HepG2 (cell line): ENCODE results near the gene VPS9D1. TPM values are rescaled to one million over a fixed set of nuclear protein-coding genes. Genes with fewer than 3 reads are reported as not detected.

Experiments
- ATAC-seq: fragments of 200-7000 bp; cut with Tn5 transposase; 3 replicates; pipeline ENCODE4 v1.9.1; 2020; ENCODE audit warnings: mild to moderate bottlenecking, moderate library complexity
- BruUV-seq: library from RNA; stranded (reverse); fragments of 400-500 nt; replicated peaks from 2 replicates; lab custom pipeline; 2021; lab: Mats Ljungman, UMichigan
- CTCF ChIA-PET: fragments of 300-600 bp; formaldehyde crosslinking; extraction: SDS; loops from one replicate; lab custom pipeline; 2021; ENCODE audit warnings: low total read pairs, inconsistent platforms, low intra/inter-chr PET ratio; lab: Yijun Ruan, JAX
- POLR2A ChIA-PET: fragments of 350-600 bp; sonication (Branson Sonifier 250); formaldehyde crosslinking; loops from one replicate; lab custom pipeline; 2020; ENCODE audit warnings: antibody characterized with exemption, inconsistent platforms; lab: Yijun Ruan, JAX
- DNase-seq: peaks from one replicate; pipeline ENCODE4 v3.0.0-alpha.2; 2015; ENCODE audit warnings: low spot score
- FAIRE-seq: peaks from 3 replicates; lab custom pipeline; 2011; peaks lifted over from hg19 to GRCh38; lab: Jason Lieb, UNC
- H2AFZ ChIP-seq: one replicate; pipeline ENCODE4 v1.6.1; 2011; ENCODE audit warnings: low read length, inconsistent platforms
- H3K27ac ChIP-seq: fragments of 300-600 bp; 3 replicates; pipeline ENCODE4 v1.8.0; 2011; ENCODE audit warnings: mixed run types, mild to moderate bottlenecking, mixed read lengths, low read length, inconsistent platforms; ENCODE audit not compliant: insufficient read depth; ENCODE audit errors: extremely low read length
- H3K27me3 ChIP-seq, 2 experiments: fragments of 200-600 bp in 1 of 2; 2 replicates in 1 of 2; 3 replicates in 1 of 2; pipeline versions ENCODE4 v1.6.0 to v1.8.0; 2011; ENCODE audit warnings: low read length in 2 of 2, mild to moderate bottlenecking in 2 of 2, moderate library complexity in 2 of 2, inconsistent platforms in 1 of 2; ENCODE audit not compliant: insufficient read depth in 2 of 2, control insufficient read depth in 1 of 2
- H3K36me3 ChIP-seq, 2 experiments: fragments of 200-600 bp in 1 of 2; replicated peaks in 1 of 2; 2 replicates in 1 of 2; 3 replicates in 1 of 2; pipeline versions ENCODE4 v1.5.1 to v1.8.0; 2011; ENCODE audit warnings: low read length in 2 of 2, inconsistent platforms in 1 of 2; ENCODE audit not compliant: insufficient read depth in 2 of 2, control insufficient read depth in 1 of 2
- H3K4me1 ChIP-seq: 2 replicates; pipeline ENCODE4 v1.5.1; 2012; ENCODE audit warnings: low read length, inconsistent platforms; ENCODE audit not compliant: insufficient read depth
- H3K4me2 ChIP-seq: 2 replicates; pipeline ENCODE4 v1.6.0; 2011; ENCODE audit warnings: low read depth, low read length, inconsistent platforms
- H3K4me3 ChIP-seq, 3 experiments: fragments of 200-600 bp in 1 of 3; sonication (generic), shearing (Covaris generic) in 1 of 3; replicated peaks in 1 of 3; 2 replicates each; pipeline ENCODE4 v1.5.1; 2011 to 2016; ENCODE audit warnings: low read length in 3 of 3, inconsistent platforms in 2 of 3, low read depth in 2 of 3, mild to moderate bottlenecking in 2 of 3, control low read depth in 1 of 3, mixed read lengths in 1 of 3; ENCODE audit not compliant: insufficient read depth in 1 of 3
- H3K79me2 ChIP-seq: one replicate; pipeline ENCODE4 v1.6.1; 2011; ENCODE audit warnings: low read length, inconsistent platforms; ENCODE audit not compliant: insufficient read depth
- H3K9ac ChIP-seq: 2 replicates; pipeline ENCODE4 v1.6.0; 2011; ENCODE audit warnings: mild to moderate bottlenecking, low read depth, low read length, inconsistent platforms; ENCODE audit not compliant: insufficient read depth
- H3K9me3 ChIP-seq: 2 replicates; pipeline ENCODE4 v1.5.1; 2012; ENCODE audit warnings: mild to moderate bottlenecking, low read length
- H4K20me1 ChIP-seq: 2 replicates; pipeline ENCODE4 v1.6.0; 2011; ENCODE audit warnings: inconsistent platforms, mild to moderate bottlenecking, low read length, moderate library complexity; ENCODE audit not compliant: insufficient read depth
- AGO2 ChIP-seq: fragments of 200-400 bp; formaldehyde crosslinking; optimal IDR thresholded peaks from 2 replicates; pipeline ENCODE3; 2017; ENCODE audit warnings: mild to moderate bottlenecking, low read depth, low read length, moderate library complexity
- ARID2 ChIP-seq: sonication (generic); formaldehyde crosslinking; IDR thresholded peaks from 2 replicates; pipeline ENCODE4 v1.8.1; 2022; ENCODE audit warnings: mild to moderate bottlenecking, missing genetic modification reagents, borderline replicate concordance
- HOXD1 ChIP-seq: sonication (generic); formaldehyde crosslinking; IDR thresholded peaks from 2 replicates; pipeline ENCODE4 v1.5.0; 2020; ENCODE audit warnings: missing genetic modification reagents
- KDM5A ChIP-seq: fragments of 200-600 bp; sonication (generic); IDR thresholded peaks from 2 replicates; pipeline ENCODE4 v1.7.0; 2018; ENCODE audit warnings: antibody characterized with exemption, mild to moderate bottlenecking, low read length, borderline replicate concordance
- NFE2L2 ChIP-seq: fragments of 150-350 bp; IDR thresholded peaks from 2 replicates; pipeline ENCODE4 v1.6.1; 2014; ENCODE audit warnings: low read length
- REL ChIP-seq: sonication (generic); formaldehyde crosslinking; conservative IDR thresholded peaks from 2 replicates; pipeline ENCODE4 v1.8.0; 2022; ENCODE audit warnings: mild to moderate bottlenecking, missing genetic modification reagents, moderate library complexity
- RXRA ChIP-seq: sonication (generic); formaldehyde crosslinking; IDR thresholded peaks from 2 replicates; pipeline ENCODE4 v1.5.1; 2020; ENCODE audit warnings: missing genetic modification reagents
- SALL2 ChIP-seq: sonication (generic); formaldehyde crosslinking; IDR thresholded peaks from 2 replicates; pipeline ENCODE4 v1.8.1; 2023; ENCODE audit warnings: mild to moderate bottlenecking, missing genetic modification reagents, inconsistent platforms
- U2AF2 ChIP-seq: fragments of 200-400 bp; formaldehyde crosslinking; IDR thresholded peaks from 2 replicates; pipeline ENCODE4 v1.6.1; 2017; ENCODE audit warnings: low read depth, mild to moderate bottlenecking, low read length
- ZC3H13 ChIP-seq: sonication (generic); formaldehyde crosslinking; IDR thresholded peaks from 2 replicates; pipeline ENCODE4 v1.8.1; 2023; ENCODE audit warnings: mild to moderate bottlenecking, missing genetic modification reagents, moderate library complexity
- ZNF10 ChIP-seq: sonication (generic); formaldehyde crosslinking; IDR thresholded peaks from 2 replicates; pipeline ENCODE4 v1.4.0; 2020; ENCODE audit warnings: mild to moderate bottlenecking, low read depth, missing genetic modification reagents, borderline replicate concordance
- ZNF235 ChIP-seq: sonication (generic); formaldehyde crosslinking; IDR thresholded peaks from 2 replicates; pipeline ENCODE4 v1.8.1; 2023; ENCODE audit warnings: mild to moderate bottlenecking, missing genetic modification reagents, borderline replicate concordance
- ZNF530 ChIP-seq: sonication (generic); formaldehyde crosslinking; IDR thresholded peaks from 2 replicates; pipeline ENCODE4 v1.5.0; 2020; ENCODE audit warnings: low read depth, mild to moderate bottlenecking, missing genetic modification reagents
- ZNF841 ChIP-seq: sonication (generic); formaldehyde crosslinking; IDR thresholded peaks from 2 replicates; pipeline ENCODE4 v1.8.1; 2023; ENCODE audit warnings: missing genetic modification reagents, borderline replicate concordance
- WGBS: methylation state at CpG from one replicate; pipeline ENCODE4 v1.1.6; 2017; ENCODE audit warnings: low lambda C conversion rate; 5-methylcytosine and 5-hydroxymethylcytosine counted together
- in situ Hi-C: cut with HindIII; loops from 2 replicates; pipeline ENCODE4 v1.10.0; 2017; ENCODE audit warnings: low pct_unique_long_range_greater_than_20kb; ENCODE audit not compliant: extremely low pct_ligation_motif_present
- intact Hi-C: fragments of 100-400 bp; cut with micrococcal nuclease; formaldehyde crosslinking; loops from one replicate; pipeline ENCODE4 v1.10.0; 2022; ENCODE audit not compliant: unreplicated experiment
- polyA plus RNA-seq, 8 experiments: library from polyadenylated mRNA; depleted of rRNA in 3 of 8; stranded (reverse) in 7 of 8; unstranded in 1 of 8; fragments of >200 nt; fragmentation: Illumina TruSeq in 4 of 8; extraction: Trizol in 4 of 8; gene quantifications; 2 replicates each; pipeline versions ENCODE4 v1.2.1 to v1.2.3, GENCODE V29; 2011 to 2016; ENCODE audit warnings: low read depth in 4 of 8, missing spikeins in 1 of 8, mixed read lengths in 1 of 8; ENCODE audit not compliant: insufficient read depth in 1 of 8
- total RNA-seq, 5 experiments: library from RNA; depleted of rRNA; stranded (reverse); fragments of >200 nt; fragmentation: Illumina TruSeq; extraction: Trizol; gene quantifications; 2 replicates each; pipeline ENCODE4 v1.2.3, GENCODE V29; 2016; ENCODE audit warnings: low read depth in 1 of 5
- TF ChIP-seq, protein P1 (sequence below), 2 experiments: sonication (generic) in 1 of 2; formaldehyde crosslinking in 1 of 2; IDR thresholded peaks; 2 replicates each; pipeline versions ENCODE4 v1.5.1 to v1.6.1; 2011 to 2020; ENCODE audit warnings: borderline replicate concordance in 1 of 2, low read depth in 1 of 2, low read length in 1 of 2, mild to moderate bottlenecking in 1 of 2, missing genetic modification reagents in 1 of 2, moderate library complexity in 1 of 2
- TF ChIP-seq, protein P2 (sequence below): IDR thresholded peaks from 2 replicates; pipeline ENCODE4 v1.6.1; 2018; ENCODE audit warnings: missing genetic modification reagents
- TF ChIP-seq, protein P3 (sequence below): sonication (generic); formaldehyde crosslinking; IDR thresholded peaks from 2 replicates; pipeline ENCODE4 v1.4.0; 2020; ENCODE audit warnings: missing genetic modification reagents
- TF ChIP-seq, protein P4 (sequence below): sonication (generic); formaldehyde crosslinking; IDR thresholded peaks from 2 replicates; pipeline ENCODE4 v1.5.0; 2020; ENCODE audit warnings: mild to moderate bottlenecking, low read depth, missing genetic modification reagents, borderline replicate concordance

VPS9D1 gene
- total and polyA plus RNA-seq, 2 of the 13 experiments (the other 11 are each of a cell fraction or from before 2014, with no cell fraction given): 10.1 to 13.2 TPM

DNA sequence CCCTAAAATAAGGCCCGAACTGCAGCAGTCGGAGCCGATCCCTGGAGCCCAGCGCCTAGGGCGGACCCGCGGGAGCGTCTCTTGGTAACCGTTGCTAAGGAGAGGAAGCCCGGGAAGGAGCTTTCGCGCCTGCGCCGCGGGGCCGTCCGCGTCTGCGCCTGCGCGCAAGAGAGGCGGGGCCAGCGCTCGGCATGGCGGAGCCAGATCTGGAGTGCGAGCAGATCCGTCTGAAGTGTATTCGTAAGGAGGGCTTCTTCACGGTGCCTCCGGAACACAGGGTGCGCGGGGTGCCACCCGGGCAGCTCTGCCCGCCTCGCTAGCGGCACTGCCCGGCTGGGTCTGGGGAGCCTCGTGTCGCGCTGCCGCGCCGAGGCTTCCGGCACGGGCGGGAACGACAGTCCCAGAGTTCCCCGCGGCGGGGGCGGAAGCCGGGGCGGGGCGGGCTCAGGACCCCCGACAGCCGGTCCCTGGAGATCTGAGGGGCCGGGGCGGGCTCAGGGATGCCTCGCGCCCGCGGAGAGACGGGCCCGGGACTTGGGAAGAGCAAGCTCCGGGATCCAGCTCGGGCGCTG, 34.1 kb downstream of the VPS9D1 start, which contains the start of gene CDK10:
Gene CDK10, plus strand, starts transcription at position 170 of the 572 bp plus-strand sequence. Its CDS starts 22 bp downstream, at position 192.
- peaks cover 62% of the 10 kb centered on the region for H3K4me1 ChIP-seq
- peaks cover 15% of the 10 kb centered on the region for H3K9me3 ChIP-seq
- FAIRE-seq (no peak), DNase-seq (no peak), ATAC-seq (no peak)
- H3K36me3 ChIP-seq: no peaks in the 10 kb centered on the region
- 98% methylated on average over 40 of the region's 67 CpGs for WGBS
- BruUV-seq: TSS peak; percentile 50
- ChIA-PET CTCF (interaction anchor here (1.3 kb wide), 1 partner anchor 14 kb away, joined by 3 read pairs; no protein-coding TSS in a partner anchor), POLR2A (interaction anchor here (0.7 to 2.7 kb wide), 7 partner anchors 9 to 137 kb away, joined by 3 to 32 read pairs (median 4); partner anchors contain the start of genes CHMP1A and SPATA33)
- H3K27me3 ChIP-seq: no peaks in the 10 kb centered on the region
- H3K4me2 ChIP-seq: peak within 1 kb of the TSS; percentile 83
- intact Hi-C loops: loop anchor here (2.0 kb wide), 2 partner anchors 14 to 16 kb away; partner anchors contain the start of gene SPATA2L
- H2AFZ ChIP-seq: no peak within 1 kb of the TSS
- no peaks in the 10 kb centered on the region for H3K79me2 ChIP-seq
- H3K27ac ChIP-seq: peak within 1 kb of the TSS; percentile 89
- in situ Hi-C loops: no loop called here
- no peaks in the 10 kb centered on the region for H4K20me1 ChIP-seq
- H3K4me3 ChIP-seq: peak within 1 kb of the TSS; percentile 22 to 50 (median 35); a peak in 5 of 6 replicates
- H3K9ac ChIP-seq: peak within 1 kb of the TSS; percentile 71
- TF ChIP-seq SALL2: no peak
- no peak for TF ChIP-seq ZNF530 (CRISPR knock-in tag)
- 0 out of 2 replicates have a peak, but pooled peaks have one; percentile 34 for TF ChIP-seq HOXD1
- TF ChIP-seq NFE2L2: no peak
- TF ChIP-seq ZNF841 (CRISPR knock-in tag): 0 out of 2 replicates have a peak, but pooled peaks have one; percentile 6
- TF ChIP-seq, protein P1, sequence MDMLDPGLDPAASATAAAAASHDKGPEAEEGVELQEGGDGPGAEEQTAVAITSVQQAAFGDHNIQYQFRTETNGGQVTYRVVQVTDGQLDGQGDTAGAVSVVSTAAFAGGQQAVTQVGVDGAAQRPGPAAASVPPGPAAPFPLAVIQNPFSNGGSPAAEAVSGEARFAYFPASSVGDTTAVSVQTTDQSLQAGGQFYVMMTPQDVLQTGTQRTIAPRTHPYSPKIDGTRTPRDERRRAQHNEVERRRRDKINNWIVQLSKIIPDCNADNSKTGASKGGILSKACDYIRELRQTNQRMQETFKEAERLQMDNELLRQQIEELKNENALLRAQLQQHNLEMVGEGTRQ (IDR thresholded peaks at IDR 0.05; ENCODE audit: low read depth, low read length): no peak
- TF ChIP-seq, protein P1 (CRISPR knock-in tag; IDR thresholded peaks at IDR 0.05; ENCODE audit: borderline replicate concordance): no peak
- TF ChIP-seq, protein P2, sequence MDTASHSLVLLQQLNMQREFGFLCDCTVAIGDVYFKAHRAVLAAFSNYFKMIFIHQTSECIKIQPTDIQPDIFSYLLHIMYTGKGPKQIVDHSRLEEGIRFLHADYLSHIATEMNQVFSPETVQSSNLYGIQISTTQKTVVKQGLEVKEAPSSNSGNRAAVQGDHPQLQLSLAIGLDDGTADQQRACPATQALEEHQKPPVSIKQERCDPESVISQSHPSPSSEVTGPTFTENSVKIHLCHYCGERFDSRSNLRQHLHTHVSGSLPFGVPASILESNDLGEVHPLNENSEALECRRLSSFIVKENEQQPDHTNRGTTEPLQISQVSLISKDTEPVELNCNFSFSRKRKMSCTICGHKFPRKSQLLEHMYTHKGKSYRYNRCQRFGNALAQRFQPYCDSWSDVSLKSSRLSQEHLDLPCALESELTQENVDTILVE: no peak
- 0 out of 2 replicates have a peak, but pooled peaks have one; percentile 1 for TF ChIP-seq REL (CRISPR knock-in tag)
- no peak for TF ChIP-seq U2AF2
- peak; percentile 65 for TF ChIP-seq AGO2
- TF ChIP-seq ZC3H13: no peak
- TF ChIP-seq, protein P3, sequence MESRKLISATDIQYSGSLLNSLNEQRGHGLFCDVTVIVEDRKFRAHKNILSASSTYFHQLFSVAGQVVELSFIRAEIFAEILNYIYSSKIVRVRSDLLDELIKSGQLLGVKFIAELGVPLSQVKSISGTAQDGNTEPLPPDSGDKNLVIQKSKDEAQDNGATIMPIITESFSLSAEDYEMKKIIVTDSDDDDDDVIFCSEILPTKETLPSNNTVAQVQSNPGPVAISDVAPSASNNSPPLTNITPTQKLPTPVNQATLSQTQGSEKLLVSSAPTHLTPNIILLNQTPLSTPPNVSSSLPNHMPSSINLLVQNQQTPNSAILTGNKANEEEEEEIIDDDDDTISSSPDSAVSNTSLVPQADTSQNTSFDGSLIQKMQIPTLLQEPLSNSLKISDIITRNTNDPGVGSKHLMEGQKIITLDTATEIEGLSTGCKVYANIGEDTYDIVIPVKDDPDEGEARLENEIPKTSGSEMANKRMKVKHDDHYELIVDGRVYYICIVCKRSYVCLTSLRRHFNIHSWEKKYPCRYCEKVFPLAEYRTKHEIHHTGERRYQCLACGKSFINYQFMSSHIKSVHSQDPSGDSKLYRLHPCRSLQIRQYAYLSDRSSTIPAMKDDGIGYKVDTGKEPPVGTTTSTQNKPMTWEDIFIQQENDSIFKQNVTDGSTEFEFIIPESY: peak; percentile 72
- no peak for TF ChIP-seq RXRA
- TF ChIP-seq, protein P4, sequence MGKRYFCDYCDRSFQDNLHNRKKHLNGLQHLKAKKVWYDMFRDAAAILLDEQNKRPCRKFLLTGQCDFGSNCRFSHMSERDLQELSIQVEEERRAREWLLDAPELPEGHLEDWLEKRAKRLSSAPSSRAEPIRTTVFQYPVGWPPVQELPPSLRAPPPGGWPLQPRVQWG: no peak
- 0 out of 2 replicates have a peak, but pooled peaks have one; percentile 38 for TF ChIP-seq ZNF235 (CRISPR knock-in tag)
- no peak for TF ChIP-seq KDM5A
- no peak for TF ChIP-seq ZNF10 (CRISPR knock-in tag)
- TF ChIP-seq ARID2 (CRISPR knock-in tag): no peak; the same call in 1 of the 2 replicates
